K562 (cell line): ENCODE results near the gene CLCNKA. TPM values are rescaled to one million over a fixed set of nuclear protein-coding genes. Genes with fewer than 3 reads are reported as not detected.
A peak's percentile ranks its signal among the peaks of the same experiment; 100 is the strongest.

Experiments used
- AFF4 ChIP-seq: sonication (generic); formaldehyde crosslinking; IDR thresholded peaks from 2 replicates; pipeline ENCODE4 v1.8.0; 2023; ENCODE audit warnings: mild to moderate bottlenecking, missing genetic modification reagents
- BRD9 ChIP-seq: fragments of 450-650 bp; IDR thresholded peaks from 2 replicates; pipeline ENCODE4 v1.6.1; 2018; ENCODE audit warnings: low read depth; ENCODE audit not compliant: partially characterized antibody
- CBFB ChIP-seq: sonication (generic); formaldehyde crosslinking; IDR thresholded peaks from 2 replicates; pipeline ENCODE4 v1.4.0; 2020; ENCODE audit warnings: mild to moderate bottlenecking, missing genetic modification reagents
- CBX1 ChIP-seq: sonication (generic); IDR thresholded peaks from 2 replicates; pipeline ENCODE4 v1.6.1; 2016; ENCODE audit warnings: antibody characterized with exemption, low read depth, mild to moderate bottlenecking
- ELF2 ChIP-seq: fragments of 250-450 bp; sonication (Bioruptor Pico); IDR thresholded peaks from 2 replicates; pipeline ENCODE4 v1.5.0; 2021; ENCODE audit warnings: mild to moderate bottlenecking
- FOS ChIP-seq: IDR thresholded peaks from 3 replicates; pipeline ENCODE4 v1.6.1; 2011; ENCODE audit not compliant: insufficient read length; ENCODE audit errors: extremely low read depth
- JUND ChIP-seq, 2 experiments: IDR thresholded peaks; 2 replicates in 1 of 2; 3 replicates in 1 of 2; pipeline ENCODE4 v1.6.1; 2011; ENCODE audit warnings: borderline replicate concordance in 2 of 2, low read depth in 2 of 2, low read length in 2 of 2, improper control_type of control experiment in 1 of 2, missing biosample characterization in 1 of 2, missing genetic modification characterization in 1 of 2, missing genetic modification reagents in 1 of 2
- MAFF ChIP-seq: IDR thresholded peaks from 2 replicates; pipeline ENCODE4 v1.6.1; 2012; ENCODE audit warnings: low read length, improper control_type of control experiment
- MEIS2 ChIP-seq: fragments of 450-650 bp; IDR thresholded peaks from 2 replicates; pipeline ENCODE4 v1.6.1; 2014; ENCODE audit warnings: mild to moderate bottlenecking; ENCODE audit not compliant: partially characterized antibody
- MITF ChIP-seq: IDR thresholded peaks from 2 replicates; pipeline ENCODE4 v1.6.1; 2014; ENCODE audit warnings: antibody characterized with exemption
- MTA1 ChIP-seq: fragments of 450-650 bp; IDR thresholded peaks from 2 replicates; pipeline ENCODE4 v1.6.1; 2017; ENCODE audit warnings: borderline replicate concordance
- PHB2 ChIP-seq: fragments of 450-650 bp; IDR thresholded peaks from 2 replicates; pipeline ENCODE4 v1.6.1; 2017; ENCODE audit warnings: low read depth
- PHF8 ChIP-seq: fragments of 200-600 bp; sonication (generic); IDR thresholded peaks from 2 replicates; pipeline ENCODE4 v1.6.1; 2012; ENCODE audit warnings: mixed run types, mild to moderate bottlenecking, inconsistent platforms, low read length, moderate library complexity, borderline replicate concordance
- RUNX1 ChIP-seq: sonication (generic); IDR thresholded peaks from 2 replicates; pipeline ENCODE4 v1.6.1; 2016; ENCODE audit warnings: antibody characterized with exemption, low read depth
- SIN3A ChIP-seq, 2 experiments: fragments of 150-350 bp in 1 of 2; IDR thresholded peaks; 2 replicates each; pipeline ENCODE4 v1.6.1; 2011 to 2016; ENCODE audit warnings: borderline replicate concordance in 2 of 2, low read depth in 2 of 2, low read length in 2 of 2, mild to moderate bottlenecking in 2 of 2, moderate library complexity in 2 of 2; ENCODE audit not compliant: control insufficient read depth in 1 of 2
- SOX6 ChIP-seq: fragments of 450-650 bp; IDR thresholded peaks from 2 replicates; pipeline ENCODE4 v1.6.1; 2014; ENCODE audit warnings: mild to moderate bottlenecking
- SRF ChIP-seq, 2 experiments: fragments of 250-450, 450-650 bp in 1 of 2; sonication (Bioruptor Pico) in 1 of 2; sonication (generic) in 1 of 2; formaldehyde crosslinking; IDR thresholded peaks; 2 replicates each; pipeline versions ENCODE4 v1.5.0 to v1.5.1; 2020 to 2022; ENCODE audit warnings: mild to moderate bottlenecking in 1 of 2, missing genetic modification reagents in 1 of 2
- ZBTB8A ChIP-seq: fragments of 450-650 bp; IDR thresholded peaks from 2 replicates; pipeline ENCODE4 v1.6.1; 2018; ENCODE audit warnings: mild to moderate bottlenecking, moderate library complexity; ENCODE audit not compliant: partially characterized antibody
- ZNF263 ChIP-seq: sonication (generic); formaldehyde crosslinking; IDR thresholded peaks from 2 replicates; pipeline ENCODE4 v1.8.0; 2022; ENCODE audit warnings: mild to moderate bottlenecking, missing genetic modification reagents, borderline replicate concordance
- ZNF395 ChIP-seq: fragments of 200-800 bp; sonication (Bioruptor generic); IDR thresholded peaks from 2 replicates; pipeline ENCODE4 v1.6.1; 2017; ENCODE audit warnings: missing genetic modification characterization, missing compliant biosample characterization
- polyA plus RNA-seq, 8 experiments: library from polyadenylated mRNA; depleted of rRNA in 4 of 8; stranded (reverse) in 5 of 8; unstranded in 3 of 8; fragments of >200 nt; fragmentation: Nextera tagmentation in 2 of 8; fragmentation: Illumina TruSeq in 1 of 8; extraction: Ambion mirVana in 2 of 8; extraction: Trizol in 1 of 8; gene quantifications; 2 replicates each; pipeline versions ENCODE4 v1.2.1 to v1.2.3, GENCODE V29; 2011 to 2014; ENCODE audit warnings: inconsistent platforms in 1 of 8, missing spikeins in 1 of 8
- total RNA-seq, 7 experiments: library from RNA; depleted of rRNA in 6 of 7; stranded (reverse); fragments of >200 nt in 6 of 7; fragmentation: Illumina TruSeq in 2 of 7; extraction: Trizol in 2 of 7; gene quantifications; 2 replicates each; pipeline versions ENCODE4 v1.2.1 to v1.2.3, GENCODE V29; 2011 to 2021; ENCODE audit warnings: low replicate concordance in 1 of 7

CLCNKA gene
- total and polyA plus RNA-seq, 9 of the 15 experiments (the other 6 are each of a cell fraction or from before 2014, with no cell fraction given), result 0.03 to 0.37 (median 0.10) TPM; not detected in 3

GRCh38 chr1:16012590-16013219, 9.1 kb upstream of the CLCNKA start (continued):
- TF ChIP-seq SRF (CRISPR knock-in tag; IDR thresholded peaks at IDR 0.05), result peak in 1 of 2 experiments; percentile 83; a peak in 2 of 4 replicates
- 0 out of 2 replicates have a peak, but pooled peaks have one; percentile 17 for TF ChIP-seq MTA1
- TF ChIP-seq PHF8, result peak; percentile 52; the same call in 1 of the 2 replicates
- no peak for TF ChIP-seq ZBTB8A
- peak; percentile 44 for TF ChIP-seq SOX6
- 0 out of 2 replicates have a peak, but pooled peaks have one; percentile 14 for TF ChIP-seq RUNX1
- TF ChIP-seq BRD9, result peak; percentile 60
- peak; percentile 70 for TF ChIP-seq MEIS2
- no peak for TF ChIP-seq ZNF263 (CRISPR knock-in tag)
- TF ChIP-seq PHB2, result 0 out of 2 replicates have a peak, but pooled peaks have one; percentile 32
- TF ChIP-seq FOS, result no peak
- peak in 1 of 2 experiments; percentile 32; a peak in 1 of 4 replicates for TF ChIP-seq SIN3A (IDR thresholded peaks at IDR 0.05; ENCODE audit: borderline replicate concordance in 2 of 2, control insufficient read depth in 1 of 2, low read depth in 2 of 2, low read length in 2 of 2)
- TF ChIP-seq AFF4 (CRISPR knock-in tag), result peak; percentile 80; the same call in 1 of the 2 replicates
- peak; percentile 45; the same call in 1 of the 2 replicates for TF ChIP-seq JUND (IDR thresholded peaks at IDR 0.05; ENCODE audit: borderline replicate concordance, low read depth, low read length)
- no peak for TF ChIP-seq JUND (tag; IDR thresholded peaks at IDR 0.05; ENCODE audit: borderline replicate concordance, low read depth, low read length)
- peak; percentile 74 for TF ChIP-seq ELF2 (CRISPR knock-in tag)
- TF ChIP-seq ZNF395 (CRISPR knock-in tag), result peak; percentile 72; the same call in 1 of the 2 replicates
- no peak for TF ChIP-seq MAFF
- TF ChIP-seq MITF, result no peak
- 0 out of 2 replicates have a peak, but pooled peaks have one; percentile 15 for TF ChIP-seq CBFB (CRISPR knock-in tag)
- TF ChIP-seq CBX1, result peak; percentile 69; the same call in 1 of the 2 replicates
